HepG2 (cell line): ENCODE measurements around the gene ARRDC1. TPM values are rescaled to one million over a fixed set of nuclear protein-coding genes. Genes with fewer than 3 reads are reported as not detected.
A peak's percentile ranks its signal among the peaks of the same experiment; 100 is the strongest.

ENCODE experiments used
- ASH2L ChIP-seq: fragments of 300-600, 200-600 bp; sonication (generic); IDR thresholded peaks from 2 replicates; pipeline ENCODE4 v1.7.0; 2017; ENCODE audit warnings: low read depth, mild to moderate bottlenecking, moderate library complexity, mixed read lengths, low read length; ENCODE audit not compliant: insufficient read length
- NCOA2 ChIP-seq: sonication (generic); formaldehyde crosslinking; IDR thresholded peaks from 2 replicates; pipeline ENCODE4 v1.8.0; 2022; ENCODE audit warnings: inconsistent platforms
- PHF8 ChIP-seq: sonication (generic); formaldehyde crosslinking; IDR thresholded peaks from 2 replicates; pipeline ENCODE4 v1.5.0; 2020; ENCODE audit warnings: missing genetic modification reagents
- PRMT3 ChIP-seq: sonication (generic); formaldehyde crosslinking; IDR thresholded peaks from 2 replicates; pipeline ENCODE4 v1.8.1; 2022; ENCODE audit warnings: low read depth, mild to moderate bottlenecking, moderate library complexity, missing genetic modification reagents, borderline replicate concordance
- RBM39 ChIP-seq: fragments of 200-400 bp; formaldehyde crosslinking; IDR thresholded peaks from one replicate; pipeline ENCODE4 v1.6.1; 2018; ENCODE audit warnings: antibody characterized with exemption, mild to moderate bottlenecking, low read depth, low read length; ENCODE audit not compliant: poor library complexity, severe bottlenecking
- SP4 ChIP-seq: sonication (generic); formaldehyde crosslinking; IDR thresholded peaks from 2 replicates; pipeline ENCODE4 v1.8.1; 2023; ENCODE audit warnings: mild to moderate bottlenecking, missing genetic modification reagents
- ZEB1 ChIP-seq: IDR thresholded peaks from 2 replicates; pipeline ENCODE4 v1.6.1; 2012; ENCODE audit warnings: mild to moderate bottlenecking, low read depth, inconsistent platforms; ENCODE audit not compliant: insufficient replicate concordance
- ZNF253 ChIP-seq: sonication (generic); formaldehyde crosslinking; IDR thresholded peaks from 2 replicates; pipeline ENCODE4 v1.8.0; 2022; ENCODE audit warnings: mild to moderate bottlenecking, missing genetic modification reagents, borderline replicate concordance
- ZNF33B ChIP-seq: sonication (generic); formaldehyde crosslinking; IDR thresholded peaks from 2 replicates; pipeline ENCODE4 v1.5.1; 2020; ENCODE audit warnings: mild to moderate bottlenecking, missing genetic modification reagents
- ZNF530 ChIP-seq: sonication (generic); formaldehyde crosslinking; IDR thresholded peaks from 2 replicates; pipeline ENCODE4 v1.5.0; 2020; ENCODE audit warnings: low read depth, mild to moderate bottlenecking, missing genetic modification reagents
- ZNF629 ChIP-seq: sonication (generic); formaldehyde crosslinking; conservative IDR thresholded peaks from 2 replicates; pipeline ENCODE4 v1.5.0; 2020; ENCODE audit warnings: missing genetic modification reagents
- ZNF788 ChIP-seq: sonication (generic); formaldehyde crosslinking; IDR thresholded peaks from 2 replicates; pipeline ENCODE4 v1.5.0; 2020; ENCODE audit warnings: mild to moderate bottlenecking, missing genetic modification reagents, borderline replicate concordance
- polyA plus RNA-seq, 8 experiments: library from polyadenylated mRNA; depleted of rRNA in 3 of 8; stranded (reverse) in 7 of 8; unstranded in 1 of 8; fragments of >200 nt; fragmentation: Illumina TruSeq in 4 of 8; extraction: Trizol in 4 of 8; gene quantifications; 2 replicates each; pipeline versions ENCODE4 v1.2.1 to v1.2.3, GENCODE V29; 2011 to 2016; ENCODE audit warnings: low read depth in 4 of 8, missing spikeins in 1 of 8, mixed read lengths in 1 of 8; ENCODE audit not compliant: insufficient read depth in 1 of 8
- total RNA-seq, 5 experiments: library from RNA; depleted of rRNA; stranded (reverse); fragments of >200 nt; fragmentation: Illumina TruSeq; extraction: Trizol; gene quantifications; 2 replicates each; pipeline ENCODE4 v1.2.3, GENCODE V29; 2016; ENCODE audit warnings: low read depth in 1 of 5
- TF ChIP-seq, protein P1 (sequence below): sonication (generic); formaldehyde crosslinking; IDR thresholded peaks from 2 replicates; pipeline ENCODE4 v1.5.0; 2020; ENCODE audit warnings: missing genetic modification reagents
- TF ChIP-seq, protein P2 (sequence below): IDR thresholded peaks from 2 replicates; pipeline ENCODE4 v1.6.1; 2016; ENCODE audit warnings: mild to moderate bottlenecking, missing biosample characterization, missing genetic modification reagents
- TF ChIP-seq, protein P3 (sequence below): sonication (generic); formaldehyde crosslinking; IDR thresholded peaks from 2 replicates; pipeline ENCODE4 v1.4.0; 2020; ENCODE audit warnings: missing genetic modification reagents
- TF ChIP-seq, protein P4 (sequence below): sonication (generic); formaldehyde crosslinking; conservative IDR thresholded peaks from 2 replicates; pipeline ENCODE4 v1.5.0; 2020; ENCODE audit warnings: missing genetic modification reagents
- TF ChIP-seq, protein P5 (sequence below): sonication (generic); formaldehyde crosslinking; IDR thresholded peaks from 2 replicates; pipeline ENCODE4 v1.4.0; 2020; ENCODE audit warnings: missing genetic modification reagents

Gene ARRDC1
- total and polyA plus RNA-seq, 2 of the 13 experiments (the other 11 are each of a cell fraction or from before 2014, with no cell fraction given): 21.7 to 44.4 TPM

DNA sequence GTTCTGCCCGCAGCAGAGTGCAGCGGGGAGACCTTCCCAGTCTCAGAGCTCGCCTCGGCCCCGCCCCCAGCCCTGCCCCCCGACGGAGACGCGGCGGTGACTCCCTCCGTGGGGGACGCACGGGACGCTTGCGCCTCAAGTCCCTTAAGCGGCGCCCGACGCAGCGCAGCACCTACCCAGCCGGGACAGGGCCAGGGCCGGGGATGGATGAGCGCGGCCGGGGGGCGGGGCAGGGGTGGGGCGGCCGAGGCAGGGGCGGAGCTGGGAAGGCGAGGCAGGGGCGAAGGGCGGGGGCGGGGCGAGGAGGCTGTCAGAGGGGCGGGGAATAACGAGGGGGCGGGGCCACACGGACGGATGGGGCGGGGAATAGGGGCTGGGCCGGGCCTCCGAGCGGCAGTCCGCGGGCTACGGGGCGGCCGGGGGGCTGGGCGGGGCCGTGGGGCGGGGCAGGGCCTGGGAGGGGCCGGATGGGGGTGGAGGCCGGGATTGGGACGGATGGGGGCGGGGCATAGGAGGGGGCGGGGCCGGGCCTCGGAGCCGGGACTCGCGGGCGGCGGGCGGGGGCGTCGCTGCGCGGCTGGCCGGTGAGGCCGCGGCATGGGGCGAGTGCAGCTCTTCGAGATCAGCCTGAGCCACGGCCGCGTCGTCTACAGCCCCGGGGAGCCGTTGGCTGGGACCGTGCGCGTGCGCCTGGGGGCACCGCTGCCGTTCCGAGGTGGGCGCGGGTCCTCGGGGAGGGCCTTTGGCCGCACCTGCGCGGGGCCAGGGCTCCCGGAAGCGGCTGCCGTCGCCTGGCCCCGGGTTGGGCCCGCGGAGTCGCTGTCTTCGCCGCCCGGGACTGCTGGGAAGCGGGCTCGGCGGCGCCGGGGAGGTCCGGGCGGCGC, at the start of gene ARRDC1 (continued):
- TF ChIP-seq ZNF788 (CRISPR knock-in tag): no peak
- no peak for TF ChIP-seq RBM39
- TF ChIP-seq, protein P1, sequence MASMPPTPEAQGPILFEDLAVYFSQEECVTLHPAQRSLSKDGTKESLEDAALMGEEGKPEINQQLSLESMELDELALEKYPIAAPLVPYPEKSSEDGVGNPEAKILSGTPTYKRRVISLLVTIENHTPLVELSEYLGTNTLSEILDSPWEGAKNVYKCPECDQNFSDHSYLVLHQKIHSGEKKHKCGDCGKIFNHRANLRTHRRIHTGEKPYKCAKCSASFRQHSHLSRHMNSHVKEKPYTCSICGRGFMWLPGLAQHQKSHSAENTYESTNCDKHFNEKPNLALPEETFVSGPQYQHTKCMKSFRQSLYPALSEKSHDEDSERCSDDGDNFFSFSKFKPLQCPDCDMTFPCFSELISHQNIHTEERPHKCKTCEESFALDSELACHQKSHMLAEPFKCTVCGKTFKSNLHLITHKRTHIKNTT (CRISPR knock-in tag): no peak
- no peak for TF ChIP-seq ASH2L
- TF ChIP-seq ZNF629 (CRISPR knock-in tag): no peak
- TF ChIP-seq ZEB1: no peak
- TF ChIP-seq, protein P2, sequence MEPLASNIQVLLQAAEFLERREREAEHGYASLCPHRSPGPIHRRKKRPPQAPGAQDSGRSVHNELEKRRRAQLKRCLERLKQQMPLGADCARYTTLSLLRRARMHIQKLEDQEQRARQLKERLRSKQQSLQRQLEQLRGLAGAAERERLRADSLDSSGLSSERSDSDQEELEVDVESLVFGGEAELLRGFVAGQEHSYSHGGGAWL: no peak
- TF ChIP-seq, protein P3, sequence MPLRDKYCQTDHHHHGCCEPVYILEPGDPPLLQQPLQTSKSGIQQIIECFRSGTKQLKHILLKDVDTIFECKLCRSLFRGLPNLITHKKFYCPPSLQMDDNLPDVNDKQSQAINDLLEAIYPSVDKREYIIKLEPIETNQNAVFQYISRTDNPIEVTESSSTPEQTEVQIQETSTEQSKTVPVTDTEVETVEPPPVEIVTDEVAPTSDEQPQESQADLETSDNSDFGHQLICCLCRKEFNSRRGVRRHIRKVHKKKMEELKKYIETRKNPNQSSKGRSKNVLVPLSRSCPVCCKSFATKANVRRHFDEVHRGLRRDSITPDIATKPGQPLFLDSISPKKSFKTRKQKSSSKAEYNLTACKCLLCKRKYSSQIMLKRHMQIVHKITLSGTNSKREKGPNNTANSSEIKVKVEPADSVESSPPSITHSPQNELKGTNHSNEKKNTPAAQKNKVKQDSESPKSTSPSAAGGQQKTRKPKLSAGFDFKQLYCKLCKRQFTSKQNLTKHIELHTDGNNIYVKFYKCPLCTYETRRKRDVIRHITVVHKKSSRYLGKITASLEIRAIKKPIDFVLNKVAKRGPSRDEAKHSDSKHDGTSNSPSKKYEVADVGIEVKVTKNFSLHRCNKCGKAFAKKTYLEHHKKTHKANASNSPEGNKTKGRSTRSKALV (CRISPR knock-in tag): 0 out of 2 replicates have a peak, but pooled peaks have one; percentile 15
- TF ChIP-seq, protein P4, sequence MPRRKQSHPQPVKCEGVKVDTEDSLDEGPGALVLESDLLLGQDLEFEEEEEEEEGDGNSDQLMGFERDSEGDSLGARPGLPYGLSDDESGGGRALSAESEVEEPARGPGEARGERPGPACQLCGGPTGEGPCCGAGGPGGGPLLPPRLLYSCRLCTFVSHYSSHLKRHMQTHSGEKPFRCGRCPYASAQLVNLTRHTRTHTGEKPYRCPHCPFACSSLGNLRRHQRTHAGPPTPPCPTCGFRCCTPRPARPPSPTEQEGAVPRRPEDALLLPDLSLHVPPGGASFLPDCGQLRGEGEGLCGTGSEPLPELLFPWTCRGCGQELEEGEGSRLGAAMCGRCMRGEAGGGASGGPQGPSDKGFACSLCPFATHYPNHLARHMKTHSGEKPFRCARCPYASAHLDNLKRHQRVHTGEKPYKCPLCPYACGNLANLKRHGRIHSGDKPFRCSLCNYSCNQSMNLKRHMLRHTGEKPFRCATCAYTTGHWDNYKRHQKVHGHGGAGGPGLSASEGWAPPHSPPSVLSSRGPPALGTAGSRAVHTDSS: no peak
- TF ChIP-seq NCOA2 (CRISPR knock-in tag): no peak; the same call in 1 of the 2 replicates
- TF ChIP-seq, protein P5, sequence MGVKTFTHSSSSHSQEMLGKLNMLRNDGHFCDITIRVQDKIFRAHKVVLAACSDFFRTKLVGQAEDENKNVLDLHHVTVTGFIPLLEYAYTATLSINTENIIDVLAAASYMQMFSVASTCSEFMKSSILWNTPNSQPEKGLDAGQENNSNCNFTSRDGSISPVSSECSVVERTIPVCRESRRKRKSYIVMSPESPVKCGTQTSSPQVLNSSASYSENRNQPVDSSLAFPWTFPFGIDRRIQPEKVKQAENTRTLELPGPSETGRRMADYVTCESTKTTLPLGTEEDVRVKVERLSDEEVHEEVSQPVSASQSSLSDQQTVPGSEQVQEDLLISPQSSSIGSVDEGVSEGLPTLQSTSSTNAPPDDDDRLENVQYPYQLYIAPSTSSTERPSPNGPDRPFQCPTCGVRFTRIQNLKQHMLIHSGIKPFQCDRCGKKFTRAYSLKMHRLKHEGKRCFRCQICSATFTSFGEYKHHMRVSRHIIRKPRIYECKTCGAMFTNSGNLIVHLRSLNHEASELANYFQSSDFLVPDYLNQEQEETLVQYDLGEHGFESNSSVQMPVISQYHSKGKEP (CRISPR knock-in tag): no peak
- TF ChIP-seq ZNF530 (CRISPR knock-in tag): no peak
- no peak for TF ChIP-seq ZNF33B (CRISPR knock-in tag)
- peak; percentile 67 for TF ChIP-seq SP4 (CRISPR knock-in tag)
- TF ChIP-seq PHF8 (CRISPR knock-in tag): peak; percentile 72; the same call in 1 of the 2 replicates
- TF ChIP-seq PRMT3 (CRISPR knock-in tag): no peak
- no peak for TF ChIP-seq ZNF253
